HG02763 (cell line): ENCODE measurements around the gene STAT3.
A peak's percentile ranks its signal among the peaks of the same experiment; 100 is the strongest.
"Not testable (repeated sequence)": the region's sequence is repeated elsewhere in the genome, so short reads cannot be mapped to it uniquely, and the experiment has no call there.

Experiments
- ATAC-seq: cut with Tn5 transposase; IDR thresholded peaks from one replicate; pipeline ENCODE4 v1.9.1; 2021; ENCODE audit warnings: mild to moderate bottlenecking, moderate library complexity; ENCODE audit not compliant: unreplicated experiment

Gene STAT3

GRCh38 chr17:42303694-42304093, 84.5 kb downstream of the STAT3 start:
- ATAC-seq = no peak

- no peak for ATAC-seq
Observed at GRCh38 chr17:42301022-42301421, 87.2 kb downstream of the STAT3 start.

GRCh38 chr17:42299913-42300312, 88.3 kb downstream of the STAT3 start:
- ATAC-seq = not testable (repeated sequence)

- not testable (repeated sequence) for ATAC-seq
Observed at GRCh38 chr17:42299361-42299760, 88.9 kb downstream of the STAT3 start.

GRCh38 chr17:42297775-42298174, 90.5 kb downstream of the STAT3 start:
- ATAC-seq = not testable (repeated sequence)

GRCh38 chr17:42296012-42296411, 92.2 kb downstream of the STAT3 start:
- ATAC-seq = no peak

- ATAC-seq = no peak
Observed at GRCh38 chr17:42294469-42295398, 93.5 kb downstream of the STAT3 start.

GRCh38 chr17:42291129-42291528, 97.1 kb downstream of the STAT3 start:
- no peak for ATAC-seq

- ATAC-seq = no peak
Observed at GRCh38 chr17:42290577-42290976, 97.7 kb downstream of the STAT3 start.

GRCh38 chr17:42289611-42290181, 98.5 kb downstream of the STAT3 start:
- ATAC-seq = no peak

- ATAC-seq = peak; percentile 18
Observed at GRCh38 chr17:42288803-42289610, 99.2 kb downstream of the STAT3 start.

GRCh38 chr17:42287977-42288802, 100.1 kb downstream of the STAT3 start, which contains the start of gene STAT5A:
Gene STAT5A, plus strand, starts transcription at chr17:42288498. Its CDS starts 914 bp downstream, at chr17:42289412.
- peak; percentile 42 for ATAC-seq

- ATAC-seq = peak; percentile 13
Observed at GRCh38 chr17:42287305-42287976, 100.8 kb downstream of the STAT3 start.

- ATAC-seq = no peak
Observed at GRCh38 chr17:42286411-42287221, 101.6 kb downstream of the STAT3 start.

GRCh38 chr17:42285346-42286050, 102.7 kb downstream of the STAT3 start:
- no peak for ATAC-seq

GRCh38 chr17:42284566-42284965, 103.7 kb downstream of the STAT3 start:
- ATAC-seq = no peak

- ATAC-seq = no peak
Observed at GRCh38 chr17:42284024-42284369, 104.2 kb downstream of the STAT3 start.

GRCh38 chr17:42283241-42284023, 104.8 kb downstream of the STAT3 start:
- no peak for ATAC-seq
